NB4 (cell line): ENCODE data around the gene NTRK3.

ENCODE experiments used
- DNase-seq: peaks from one replicate; pipeline ENCODE4 v3.0.0; 2010; ENCODE audit warnings: low read depth
- H3K4me3 ChIP-seq: one replicate; pipeline ENCODE4 v1.5.1; 2011; ENCODE audit warnings: mild to moderate bottlenecking, low read depth, low read length, moderate library complexity
- CTCF ChIP-seq: IDR thresholded peaks from one replicate; pipeline ENCODE4 v1.5.1; 2012; ENCODE audit warnings: low read depth, low read length
- MYC ChIP-seq: IDR thresholded peaks from 2 replicates; pipeline ENCODE4 v1.6.1; 2011; ENCODE audit warnings: low read depth, low read length
- POLR2A ChIP-seq: IDR thresholded peaks from 2 replicates; pipeline ENCODE4 v1.6.1; 2011; ENCODE audit warnings: mild to moderate bottlenecking; ENCODE audit not compliant: insufficient read length; ENCODE audit errors: extremely low read depth
- TF ChIP-seq, protein P1 (sequence below): IDR thresholded peaks from 2 replicates; pipeline ENCODE4 v1.6.1; 2011; ENCODE audit warnings: low read depth, low read length

NTRK3 gene

GRCh38 chr15:88234711-88235110, 21.8 kb downstream of the NTRK3 start:
- TF ChIP-seq POLR2A, result no peak
- TF ChIP-seq MYC, result no peak
- TF ChIP-seq, protein P1, sequence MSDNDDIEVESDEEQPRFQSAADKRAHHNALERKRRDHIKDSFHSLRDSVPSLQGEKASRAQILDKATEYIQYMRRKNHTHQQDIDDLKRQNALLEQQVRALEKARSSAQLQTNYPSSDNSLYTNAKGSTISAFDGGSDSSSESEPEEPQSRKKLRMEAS, result no peak
- no peak for TF ChIP-seq CTCF
- no peak overlapping the region for H3K4me3 ChIP-seq
- no peak for DNase-seq

DNA sequence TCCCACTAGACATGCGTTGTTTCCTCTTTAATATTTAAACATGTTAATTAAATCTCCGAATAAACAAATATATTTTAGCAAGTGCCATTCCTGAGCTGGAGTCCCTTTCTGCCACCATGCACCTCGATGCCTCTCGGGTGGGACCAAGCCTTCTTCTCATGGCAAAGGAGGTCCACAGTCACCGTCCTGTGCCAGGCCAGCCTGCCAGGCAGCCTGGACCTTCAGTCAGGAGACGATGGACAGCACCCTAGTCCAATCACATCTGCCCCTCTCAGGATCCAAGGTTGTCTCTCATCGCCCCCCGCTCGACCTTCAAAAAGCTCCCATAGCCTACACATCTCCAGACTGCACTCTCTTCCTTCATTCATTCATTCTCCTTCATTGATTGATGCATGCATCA, 22.6 kb downstream of the NTRK3 start:
- no peak for DNase-seq
- TF ChIP-seq MYC (no peak), POLR2A (no peak), CTCF (no peak)
- TF ChIP-seq, protein P1, result no peak
- no peak overlapping the region for H3K4me3 ChIP-seq

DNA sequence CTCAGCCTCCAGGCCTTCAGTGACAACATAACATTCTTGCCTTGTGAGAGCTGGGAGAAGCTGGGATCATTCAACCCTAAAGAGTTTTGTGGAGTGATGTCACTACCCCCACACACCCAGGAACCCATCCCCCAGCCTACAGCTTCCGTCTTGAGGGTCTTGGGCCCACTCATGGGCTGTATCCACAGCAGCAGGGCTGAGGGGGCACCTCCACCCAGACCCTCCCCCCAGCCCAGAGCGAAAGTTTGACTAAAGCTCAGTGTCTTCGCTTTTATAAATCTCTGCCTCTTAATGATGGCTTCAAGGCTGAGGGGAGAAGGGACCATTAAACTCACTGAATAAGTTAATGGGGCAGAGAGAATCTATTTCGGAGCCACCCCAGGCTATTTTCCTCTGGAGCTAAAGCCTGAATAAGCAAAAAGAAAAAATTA, 23.8 kb downstream of the NTRK3 start:
- no peak overlapping the region for H3K4me3 ChIP-seq
- no peak for DNase-seq
- no peak for TF ChIP-seq MYC
- TF ChIP-seq CTCF, result no peak
- TF ChIP-seq POLR2A, result no peak
- TF ChIP-seq, protein P1, result no peak

GRCh38 chr15:88231909-88232644, 24.5 kb downstream of the NTRK3 start:
- no peak overlapping the region for H3K4me3 ChIP-seq

GRCh38 chr15:88230823-88231222, 25.7 kb downstream of the NTRK3 start:
- no peak overlapping the region for H3K4me3 ChIP-seq
- TF ChIP-seq, protein P1, result no peak
- no peak for TF ChIP-seq MYC
- no peak for TF ChIP-seq POLR2A
- TF ChIP-seq CTCF, result no peak
- DNase-seq, result no peak

More at GRCh38 chr15:88231909-88232644, 24.5 kb downstream of the NTRK3 start:
- no peak for TF ChIP-seq POLR2A
- TF ChIP-seq MYC, result no peak
- TF ChIP-seq, protein P1, result no peak
- no peak for TF ChIP-seq CTCF
- DNase-seq, result no peak
